Fibroblast of pulmonary artery (primary cell): ENCODE results near the gene ELOA.
"Not testable (repeated sequence)": the region's sequence is repeated elsewhere in the genome, so short reads cannot be mapped to it uniquely, and the experiment has no call there.

Source experiments
- DNase-seq: peaks from one replicate; pipeline ENCODE4 v3.0.0-alpha.2; 2010; ENCODE audit warnings: low read depth
- H3K4me3 ChIP-seq: replicated peaks from 2 replicates; pipeline ENCODE4 v1.5.1; 2011; ENCODE audit warnings: low read depth, mild to moderate bottlenecking, control low read depth, low read length, moderate library complexity
- CTCF ChIP-seq: IDR thresholded peaks from 2 replicates; pipeline ENCODE4 v1.5.1; 2011; ENCODE audit warnings: mild to moderate bottlenecking, control low read depth, low read length, inconsistent platforms; ENCODE audit errors: missing control alignments

The ELOA gene

GRCh38 chr1:23793018-23793781, 49.9 kb downstream of the ELOA start:
- DNase-seq: peak; percentile 49
- TF ChIP-seq CTCF: no peak
- H3K4me3 ChIP-seq: peak overlapping the region; percentile 96

- no peak overlapping the region for H3K4me3 ChIP-seq
- no peak for TF ChIP-seq CTCF
- DNase-seq: no peak
Measured at GRCh38 chr1:23793861-23794731, 50.8 kb downstream of the ELOA start.

GRCh38 chr1:23794732-23795182, 51.5 kb downstream of the ELOA start:
- not testable (repeated sequence) for H3K4me3 ChIP-seq, DNase-seq

GRCh38 chr1:23795676-23796465, 52.6 kb downstream of the ELOA start:
- H3K4me3 ChIP-seq: no peak overlapping the region
- TF ChIP-seq CTCF: no peak
- no peak for DNase-seq

- no peak for DNase-seq
- no peak for TF ChIP-seq CTCF
- H3K4me3 ChIP-seq: no peak overlapping the region
Measured at GRCh38 chr1:23796466-23797271, 53.4 kb downstream of the ELOA start.

GRCh38 chr1:23797478-23798448, 54.5 kb downstream of the ELOA start:
- no peak for TF ChIP-seq CTCF
- H3K4me3 ChIP-seq: no peak overlapping the region
- no peak for DNase-seq
